Nucleus accumbens (tissue), 56 donors: Measurements from ENCODE around the gene TLCD3B.
"Not testable (repeated sequence)": the region's sequence is repeated elsewhere in the genome, so short reads cannot be mapped to it uniquely, and the experiment has no call there.

Experiments
- DNase-seq, 56 donors: peaks; one replicate each; lab custom pipeline; 2025; lab: John Stamatoyannopoulos, UW

TLCD3B gene

DNA sequence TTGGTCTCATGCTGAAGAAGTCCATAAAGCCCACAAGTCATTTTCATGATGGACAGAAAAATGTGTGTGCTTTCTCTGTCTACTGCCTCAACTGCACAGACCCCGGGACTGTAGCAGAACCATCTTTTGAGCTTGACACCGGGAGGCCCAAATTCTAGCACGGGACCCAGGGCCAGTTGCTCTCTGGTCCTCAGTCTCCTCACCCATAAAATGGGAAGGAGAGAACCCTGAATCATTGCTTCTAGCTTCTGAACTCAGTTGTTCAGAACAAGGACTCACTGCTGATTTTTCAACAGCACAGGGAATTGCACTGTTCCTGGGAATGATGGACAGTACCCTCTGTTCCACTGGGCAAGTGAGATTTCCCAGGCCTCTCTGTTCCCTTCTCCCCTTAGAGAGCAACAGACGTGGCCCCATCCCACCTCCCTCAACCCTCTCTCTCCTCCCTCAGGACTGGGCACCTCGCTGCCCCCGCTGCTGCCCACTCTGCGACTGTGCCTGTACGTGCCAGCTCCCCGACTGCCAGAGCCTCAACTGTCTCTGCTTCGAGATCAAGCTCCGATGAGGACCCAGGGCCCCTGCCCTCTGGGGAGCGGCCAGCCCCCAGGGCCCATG is 32.3 kb upstream of the TLCD3B start:
- DNase-seq, result peak in 3 of 56 donors; percentile 44 to 58 (median 45)

DNA sequence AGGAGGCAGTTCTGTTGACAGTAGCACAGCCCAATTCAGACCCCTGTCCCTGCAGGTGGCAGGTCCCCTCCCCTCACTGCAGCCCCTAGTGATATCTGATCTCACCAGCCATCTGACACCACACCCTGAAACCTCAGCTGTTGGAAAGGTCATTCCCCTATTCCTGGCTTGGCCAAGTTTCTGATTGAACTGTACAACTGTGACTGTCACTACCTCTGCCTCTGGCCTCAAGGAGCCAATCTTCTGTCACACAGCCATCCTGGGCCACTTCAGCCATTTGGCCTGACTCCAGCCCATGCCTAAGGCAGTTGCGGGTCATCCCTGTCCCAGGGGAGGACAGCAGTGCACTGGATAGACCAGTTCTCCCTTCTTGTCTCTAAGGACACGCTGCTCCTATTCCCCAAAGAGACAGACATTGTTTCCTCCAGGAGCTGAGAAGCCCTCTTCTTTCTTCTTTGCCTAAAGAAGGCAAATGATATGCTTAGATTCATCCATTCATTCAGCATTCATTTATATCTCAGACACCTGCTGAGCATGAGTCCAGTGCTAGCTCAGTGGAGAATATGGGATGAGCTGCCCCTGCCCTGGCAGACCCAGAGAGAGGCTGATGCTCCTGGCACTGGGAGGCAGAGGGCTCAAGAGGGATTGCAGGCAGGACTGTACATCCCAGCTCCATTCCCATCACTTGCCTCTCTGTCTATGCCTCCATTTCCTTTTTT is 29.9 kb upstream of the TLCD3B start:
- DNase-seq, result peak in 1 of 56 donors; percentile 3

- DNase-seq, result no peak
Observed at GRCh38 chr16:30060346-30060745, 29.3 kb upstream of the TLCD3B start.

DNA sequence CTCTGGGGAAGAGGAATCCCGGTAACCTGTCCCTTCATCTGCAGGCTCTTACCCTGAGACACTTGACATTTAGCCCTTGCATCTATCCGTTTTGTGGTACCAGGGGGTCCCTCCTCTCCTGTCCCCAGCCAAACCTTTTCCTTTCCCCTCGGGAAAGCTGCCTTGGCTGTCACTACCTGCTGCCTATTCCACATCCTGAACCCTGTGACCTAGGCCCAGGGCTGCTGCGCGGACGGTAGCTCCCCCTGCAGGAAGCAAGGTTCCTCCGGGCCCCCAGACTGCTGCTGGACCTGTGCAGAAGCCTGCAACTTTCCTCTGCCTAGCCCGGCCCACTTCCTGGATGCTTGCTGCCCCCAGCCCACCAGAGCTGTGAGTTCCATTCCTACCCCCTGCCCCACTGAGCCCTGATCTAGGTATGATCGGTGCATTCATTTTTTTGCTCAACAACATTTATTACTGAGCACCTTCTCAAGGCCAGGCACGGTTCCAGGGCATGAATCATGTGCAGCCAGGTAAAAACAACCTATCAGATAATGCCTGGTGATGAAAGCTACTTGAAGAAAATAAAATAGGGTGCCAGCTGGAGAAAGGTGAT is 24.0 kb upstream of the TLCD3B start:
- DNase-seq, result peak in 1 of 56 donors; percentile 12

DNA sequence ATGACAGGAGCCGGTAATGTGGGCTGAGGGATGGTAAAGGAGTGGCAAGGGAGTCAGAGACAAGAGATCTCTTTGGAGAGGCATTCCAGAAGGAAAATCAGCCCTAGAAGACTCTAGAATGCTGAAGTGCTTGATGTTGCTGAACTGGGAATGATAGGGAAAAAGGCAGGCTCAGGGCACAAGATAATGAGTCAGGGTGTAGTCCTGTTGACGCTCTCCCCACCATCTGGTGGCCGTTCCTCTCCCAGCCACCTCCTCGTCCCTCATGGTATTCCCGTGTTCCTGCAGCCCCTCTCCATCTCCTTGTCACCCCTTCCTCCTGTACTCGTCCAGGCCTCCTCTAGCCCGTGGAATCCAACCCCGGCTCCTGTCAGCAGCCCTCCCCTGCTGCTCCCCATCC is 23.4 kb upstream of the TLCD3B start:
- no peak for DNase-seq

DNA sequence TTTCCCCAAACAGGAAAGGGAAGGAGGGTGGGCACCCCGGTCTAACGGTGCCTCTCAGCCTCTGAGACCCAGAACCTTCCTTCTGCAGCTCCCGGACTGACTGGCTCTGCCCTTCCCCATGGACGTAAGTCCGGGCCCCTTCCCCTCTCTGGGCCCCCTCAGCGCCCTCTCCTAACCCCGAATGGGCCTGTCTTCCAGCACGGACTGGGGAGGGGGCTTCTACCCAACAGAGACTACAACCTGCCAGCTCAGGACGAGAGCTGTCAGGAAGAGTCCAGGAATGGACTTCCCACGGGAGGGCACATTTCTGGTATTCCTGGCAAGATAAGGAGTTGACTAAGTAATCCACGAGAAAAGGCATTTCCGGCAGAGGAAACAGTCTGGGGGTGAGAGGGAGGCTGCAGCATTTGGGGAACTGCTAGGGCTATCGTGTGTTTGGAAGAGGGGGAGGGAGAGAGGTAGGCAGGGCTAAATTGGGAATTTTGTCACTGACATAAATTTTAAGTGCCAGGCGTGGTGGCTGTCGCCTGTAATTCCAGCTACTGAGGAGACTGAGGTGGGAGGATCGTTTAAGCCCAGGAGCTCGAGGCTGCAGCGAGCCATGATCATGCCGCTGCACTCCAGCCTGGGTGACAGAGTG is 22.4 kb upstream of the TLCD3B start:
- DNase-seq, result peak in 1 of 56 donors; percentile 48

DNA sequence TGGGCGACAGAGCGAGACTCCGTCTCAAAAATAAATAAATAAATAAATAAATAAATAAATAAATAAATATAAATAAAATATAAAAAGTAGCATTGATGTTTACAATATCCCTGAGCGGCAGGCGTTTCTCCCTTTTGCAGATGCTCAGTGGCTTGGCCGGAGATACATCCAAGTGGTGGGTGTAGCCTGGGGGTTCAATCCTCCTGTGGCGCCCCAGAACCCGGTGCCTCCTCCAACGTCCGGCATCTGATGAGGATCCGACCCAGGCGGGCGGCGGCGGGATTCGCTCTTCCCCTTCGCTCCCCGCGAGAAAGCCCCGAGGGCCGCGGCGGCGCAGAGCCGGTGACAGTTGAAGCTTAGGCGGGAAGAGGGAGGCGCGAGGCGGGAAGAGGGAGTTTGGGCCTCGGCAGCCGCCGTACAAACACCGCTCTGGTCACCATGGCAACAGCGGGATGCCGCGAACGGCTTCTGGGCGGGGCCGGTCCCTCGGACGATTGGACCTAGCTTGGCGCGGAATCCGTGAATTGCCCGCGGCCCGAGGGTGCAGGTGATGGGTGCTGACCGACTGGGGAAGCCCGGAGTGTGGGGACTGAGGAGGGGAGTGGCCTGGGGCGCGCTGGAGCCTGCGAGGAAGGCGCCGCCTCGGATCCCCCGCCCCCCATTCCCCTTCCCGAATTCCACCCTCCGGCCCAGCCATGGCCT is 21.8 kb upstream of the TLCD3B start:
- peak in 55 of 56 donors; percentile 42 to 92 (median 80) for DNase-seq

DNA sequence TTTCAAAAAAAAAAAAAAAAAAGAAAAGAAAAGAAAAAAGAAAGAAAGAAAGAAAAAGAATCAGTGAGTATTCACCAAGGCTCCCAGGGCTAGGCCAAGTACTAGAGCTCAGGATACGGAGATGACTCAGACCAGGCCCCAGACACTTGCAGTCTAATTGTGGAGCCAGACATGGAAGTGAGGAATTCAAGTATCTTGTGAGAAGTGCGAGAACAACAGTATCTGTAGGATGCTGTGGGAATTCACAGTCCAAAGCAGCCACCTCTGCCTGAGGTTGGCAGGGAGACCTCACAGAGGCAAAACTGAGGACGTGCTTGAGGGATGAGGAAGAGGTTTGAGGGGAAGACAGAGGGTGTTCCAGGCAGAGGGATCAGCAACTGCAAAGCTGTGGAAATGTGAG is 20.4 kb upstream of the TLCD3B start:
- DNase-seq, result no peak

- DNase-seq, result peak in 44 of 56 donors; percentile 8 to 89 (median 51)
Observed at GRCh38 chr16:30049871-30050270, 18.8 kb upstream of the TLCD3B start.

DNA sequence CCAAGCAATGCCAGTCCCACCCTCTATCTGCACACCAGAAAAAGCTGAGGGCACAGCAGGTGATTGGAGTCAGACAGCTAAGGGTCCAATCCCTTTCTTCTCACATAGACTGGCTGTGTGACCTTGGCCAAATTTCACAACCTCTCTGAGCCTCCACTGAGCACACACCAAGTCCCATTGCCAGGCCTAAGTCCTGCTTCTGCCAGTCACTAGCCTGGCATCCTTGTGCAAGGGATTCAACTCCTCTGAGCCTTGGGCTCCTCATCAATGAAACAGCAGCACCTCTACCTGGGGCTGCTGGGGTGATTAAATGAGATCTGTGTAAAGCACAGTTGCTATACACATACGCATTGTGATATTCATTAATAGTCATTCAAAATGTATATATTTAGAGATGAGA is 15.5 kb upstream of the TLCD3B start:
- no peak for DNase-seq

DNA sequence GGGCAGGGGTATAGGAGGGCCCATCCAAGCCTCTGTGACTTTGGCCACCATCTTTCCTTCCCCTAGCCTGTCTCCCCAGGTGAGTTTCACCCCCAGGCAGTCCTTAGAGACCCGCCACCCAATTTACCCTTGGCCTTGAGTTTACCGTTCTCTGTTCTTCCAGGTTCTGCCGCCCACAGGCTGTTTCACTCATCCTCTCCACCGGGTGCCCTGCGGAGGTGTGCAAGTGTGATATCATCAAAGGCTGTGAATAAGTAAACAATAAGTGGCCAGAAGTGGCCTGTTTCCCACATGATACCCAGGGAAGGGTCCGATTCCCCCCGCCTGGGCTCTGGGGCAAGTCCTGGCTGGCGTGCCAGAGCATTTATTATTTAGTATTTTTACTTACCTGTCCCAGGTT is 15.1 kb upstream of the TLCD3B start:
- DNase-seq, result no peak

DNA sequence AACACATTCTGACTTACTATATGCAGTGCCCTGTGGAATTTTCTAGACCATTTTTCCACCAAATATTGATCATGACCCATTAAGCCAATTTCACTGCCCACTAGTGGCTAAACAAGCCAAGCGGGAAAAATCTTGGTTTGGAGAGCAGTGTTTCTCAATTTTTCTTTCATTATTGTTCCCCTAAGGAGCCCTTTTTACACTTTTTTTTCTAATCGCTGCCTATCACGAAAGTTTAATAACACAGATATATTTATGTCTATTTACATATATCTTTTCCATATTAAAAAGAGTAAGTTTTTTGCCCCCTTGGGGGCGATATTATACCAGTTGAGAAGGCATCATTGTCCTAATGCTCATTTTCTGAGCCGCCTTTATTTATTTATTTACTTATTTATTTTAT is 10.8 kb upstream of the TLCD3B start:
- no peak for DNase-seq

GRCh38 chr16:30040690-30041089 is 9.6 kb upstream of the TLCD3B start:
- DNase-seq, result not testable (repeated sequence)

- no peak for DNase-seq
Observed at GRCh38 chr16:30040221-30040620, 9.2 kb upstream of the TLCD3B start.

DNA sequence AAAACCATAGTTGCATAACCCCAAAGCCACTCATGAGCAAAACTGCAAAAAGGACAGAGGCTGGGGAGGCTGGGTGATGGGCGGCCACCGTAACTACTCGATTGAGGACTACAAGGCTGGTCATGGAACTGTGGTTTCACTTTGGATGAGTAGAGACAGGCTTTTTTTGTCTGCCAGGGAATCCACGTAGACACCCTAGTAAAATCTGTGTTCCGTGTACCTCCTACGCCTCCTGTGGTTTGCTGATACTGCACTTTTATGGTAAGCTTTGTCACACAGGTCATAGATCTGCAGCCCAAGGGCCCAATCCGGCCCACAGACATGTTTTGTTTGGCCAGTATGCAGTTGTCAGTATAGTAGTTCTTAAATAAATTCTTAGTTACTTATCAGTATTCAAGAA is 2.2 kb upstream of the TLCD3B start:
- DNase-seq, result no peak

DNA sequence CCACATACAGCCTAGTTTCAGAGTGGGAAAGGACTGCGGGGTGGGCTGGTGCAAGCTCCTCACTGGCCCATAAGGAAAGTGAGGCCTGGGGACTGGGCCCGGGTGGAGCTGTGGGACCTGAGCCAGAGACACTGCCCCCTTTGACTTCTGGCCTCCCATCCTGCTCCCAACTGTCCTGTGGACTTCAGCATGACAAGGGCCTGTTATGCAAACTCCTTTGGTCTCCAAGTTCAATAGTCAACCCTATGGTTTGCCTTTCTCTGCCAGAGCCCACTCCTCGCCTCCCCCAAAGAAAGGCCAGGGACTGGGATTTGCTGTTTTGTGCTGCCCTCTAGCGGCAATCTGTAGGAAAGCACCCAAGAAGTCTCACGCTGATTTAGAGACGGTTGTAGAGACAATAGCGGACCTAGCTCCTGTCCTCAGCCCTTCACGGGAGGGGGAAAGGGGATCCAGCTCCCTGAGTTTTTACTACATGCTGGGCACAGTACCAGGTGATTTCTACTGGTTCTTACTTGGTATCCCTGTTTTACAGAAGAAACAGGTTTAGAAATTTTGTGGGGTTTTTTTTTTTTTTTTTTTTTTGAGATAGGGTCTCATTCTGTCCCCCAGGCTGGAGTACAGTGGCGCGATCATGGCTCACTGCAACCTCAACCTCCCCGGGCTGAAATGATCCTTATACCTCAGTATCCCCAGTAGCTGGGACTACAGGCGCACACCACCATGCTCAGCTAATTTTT is 1.2 kb upstream of the TLCD3B start:
- peak in 27 of 56 donors; percentile 7 to 73 (median 34) for DNase-seq

- peak in 1 of 56 donors; percentile 26 for DNase-seq
Observed at GRCh38 chr16:30031477-30031918, 427 bp upstream of the TLCD3B start.

GRCh38 chr16:30030011-30030685 is 923 bp downstream of the TLCD3B start:
- DNase-seq, result no peak

DNA sequence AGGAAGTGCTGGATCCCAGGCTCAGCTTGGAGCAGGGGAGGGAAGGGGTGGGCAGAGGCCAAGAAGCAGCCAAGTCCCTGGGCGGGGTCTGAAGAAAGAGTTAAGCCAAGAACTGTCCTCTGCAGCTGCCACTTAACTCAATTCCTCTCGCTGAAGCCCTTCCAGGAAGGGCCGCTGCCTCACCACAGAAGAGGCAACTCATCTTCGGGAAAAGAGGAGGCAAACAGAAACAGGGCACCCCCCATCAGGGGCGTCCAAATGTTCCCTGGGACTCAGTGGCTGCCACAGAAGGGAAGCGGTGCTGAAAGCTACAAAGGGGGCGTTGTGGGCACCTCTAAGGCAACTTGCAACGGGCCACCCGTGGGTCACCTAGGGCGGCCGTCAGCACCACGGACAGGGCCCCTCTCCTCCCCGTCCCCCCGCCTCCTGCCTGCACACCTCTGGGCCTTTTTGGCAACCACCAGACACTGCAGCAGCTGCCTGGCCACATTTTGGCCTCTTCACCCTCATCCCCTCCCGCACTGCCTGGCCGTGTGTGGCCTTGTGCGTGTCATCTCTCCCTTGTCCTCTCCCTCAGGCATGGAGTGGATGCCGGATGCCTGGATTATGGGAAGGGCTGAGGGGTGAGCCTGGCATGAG is 2.5 kb downstream of the TLCD3B start:
- no peak for DNase-seq
